GM18505 (cell line): ENCODE data around the gene SEC24C.
"Not testable (repeated sequence)": the region's sequence is repeated elsewhere in the genome, so short reads cannot be mapped to it uniquely, and the experiment has no call there.

Experiments
- ATAC-seq: cut with Tn5 transposase; IDR thresholded peaks from one replicate; pipeline ENCODE4 v1.9.1; 2021; ENCODE audit not compliant: unreplicated experiment
- POLR2A ChIP-seq: IDR thresholded peaks from 4 replicates; pipeline ENCODE4 v1.6.1; 2011; ENCODE audit warnings: borderline replicate concordance; ENCODE audit not compliant: insufficient read depth, insufficient read length; ENCODE audit errors: extremely low read depth

Gene SEC24C

DNA sequence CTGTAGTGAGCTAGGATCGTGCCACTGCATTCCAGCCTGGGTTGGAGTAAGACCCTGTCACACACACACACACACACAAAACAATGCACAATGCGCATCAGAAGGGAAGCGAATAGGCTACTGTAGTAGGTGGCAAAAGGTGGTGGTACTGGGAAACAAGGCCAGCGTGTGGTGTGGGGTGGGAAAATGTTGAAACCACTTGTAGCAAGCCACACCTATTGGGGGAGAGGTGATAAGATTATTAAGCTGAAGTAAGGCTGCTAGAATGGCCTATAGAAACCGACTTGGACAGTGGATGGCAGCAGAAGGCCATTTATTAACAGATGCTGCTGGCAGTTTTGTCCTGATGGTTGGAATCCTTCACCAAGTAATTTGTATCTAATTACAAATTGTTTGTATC is 30.5 kb downstream of the SEC24C start:
- ATAC-seq: no peak
- no peak for TF ChIP-seq POLR2A

DNA sequence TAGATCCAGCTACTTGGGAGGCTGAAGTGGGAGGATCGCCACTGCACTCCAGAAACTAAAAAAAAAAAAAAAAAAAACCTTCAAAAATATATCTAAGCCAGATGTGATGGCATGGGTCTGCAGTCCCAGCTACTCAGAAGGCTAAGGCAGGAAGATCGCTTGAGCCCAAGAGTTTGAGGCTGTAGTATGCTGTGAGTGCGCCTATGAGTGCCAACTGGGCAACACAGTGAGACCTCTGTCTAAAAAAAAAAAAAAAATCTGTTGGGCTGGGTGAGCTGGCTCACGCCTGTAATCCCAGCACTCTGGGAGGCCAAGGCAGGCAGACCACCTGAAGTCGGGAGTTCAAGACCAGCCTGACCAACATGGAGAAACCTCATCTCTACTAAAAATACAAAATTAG is 34.8 kb downstream of the SEC24C start:
- TF ChIP-seq POLR2A: no peak
- ATAC-seq: no peak

DNA sequence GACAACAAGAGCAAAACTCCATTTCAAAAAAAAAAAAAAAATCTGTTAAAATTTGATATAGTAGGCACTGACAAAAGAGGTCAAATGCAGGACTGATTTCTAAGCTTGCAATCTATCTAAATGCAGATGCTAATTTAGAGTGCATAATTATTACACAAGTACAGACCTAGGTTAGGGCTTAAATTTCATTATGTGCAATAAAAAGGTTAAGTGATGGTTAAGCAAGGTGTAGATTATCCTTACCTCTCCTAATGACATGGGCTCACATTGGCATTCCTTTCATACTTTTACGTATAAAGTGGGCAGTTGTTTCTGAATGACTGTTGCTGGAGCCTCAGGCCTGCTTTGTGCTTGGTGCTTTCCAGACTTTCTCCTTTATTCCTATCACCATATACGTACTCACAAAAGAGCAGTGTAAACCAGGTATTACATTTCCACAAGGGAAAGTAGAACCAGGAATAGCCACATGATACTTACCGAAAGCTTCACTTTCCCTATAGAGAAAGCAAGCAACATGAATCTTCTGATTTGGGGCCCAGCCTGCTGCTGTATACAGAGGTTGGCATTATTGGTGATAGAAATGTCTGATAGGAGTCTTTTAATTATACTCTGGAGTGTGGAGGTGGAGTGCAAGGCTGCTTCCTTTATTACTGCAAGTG is 35.5 kb downstream of the SEC24C start:
- TF ChIP-seq POLR2A: no peak
- ATAC-seq: no peak

DNA sequence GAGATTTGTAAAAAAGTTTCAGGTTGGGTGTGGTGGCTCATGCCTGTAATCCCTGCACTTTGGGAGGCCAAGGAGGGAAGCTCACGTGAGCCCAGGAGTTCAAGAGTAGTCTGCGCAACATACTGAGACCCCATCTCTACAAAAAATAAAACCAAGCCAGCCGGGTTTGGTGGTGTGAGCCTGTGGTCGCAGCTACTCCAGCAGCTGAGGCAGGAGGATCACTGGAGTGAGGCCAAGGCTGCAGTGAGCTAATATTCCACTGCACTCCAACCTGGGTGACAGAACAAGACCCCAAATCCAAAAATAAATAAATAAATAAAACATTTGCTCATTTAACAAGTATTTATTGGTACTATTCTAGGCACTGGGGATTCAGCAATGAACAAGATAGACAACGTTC is 36.1 kb downstream of the SEC24C start:
- ATAC-seq: no peak
- TF ChIP-seq POLR2A: no peak

DNA sequence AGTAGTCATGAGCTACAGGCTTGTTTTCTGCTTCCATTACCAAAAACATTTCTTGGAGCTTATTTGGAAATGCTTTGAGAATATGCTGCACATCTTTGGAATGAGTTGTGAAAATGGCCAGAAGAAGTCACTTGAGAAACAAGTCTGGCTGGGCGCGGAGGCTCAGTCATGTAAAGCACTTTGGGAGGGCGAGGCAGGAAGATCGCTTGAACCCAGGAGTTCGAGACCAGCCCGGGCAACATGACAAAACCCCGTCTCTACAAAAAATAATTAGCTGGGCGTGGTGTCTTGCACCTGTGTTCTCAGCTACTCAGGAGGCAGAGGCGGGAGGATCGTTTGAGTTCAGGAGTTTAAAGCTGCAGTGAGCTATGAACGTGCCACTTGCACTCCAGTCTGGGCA is 36.8 kb downstream of the SEC24C start:
- TF ChIP-seq POLR2A: no peak
- no peak for ATAC-seq

DNA sequence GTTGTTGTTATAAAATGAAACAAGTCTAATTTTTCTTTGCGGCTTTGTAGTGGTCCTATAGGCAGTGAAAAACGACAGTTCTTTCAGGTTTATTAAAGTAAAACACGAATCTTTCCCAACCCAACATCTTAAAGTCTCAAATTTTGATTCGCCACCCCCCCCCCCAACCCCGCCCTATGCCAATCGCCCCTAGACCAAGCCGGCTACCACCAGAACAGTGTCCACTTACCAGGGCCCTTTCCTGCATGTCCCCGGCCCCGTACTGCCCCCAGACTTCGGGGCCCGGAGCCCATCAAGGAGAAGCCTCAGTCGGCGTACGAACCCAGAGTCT is 37.3 kb downstream of the SEC24C start:
- ATAC-seq: no peak
- no peak for TF ChIP-seq POLR2A

DNA sequence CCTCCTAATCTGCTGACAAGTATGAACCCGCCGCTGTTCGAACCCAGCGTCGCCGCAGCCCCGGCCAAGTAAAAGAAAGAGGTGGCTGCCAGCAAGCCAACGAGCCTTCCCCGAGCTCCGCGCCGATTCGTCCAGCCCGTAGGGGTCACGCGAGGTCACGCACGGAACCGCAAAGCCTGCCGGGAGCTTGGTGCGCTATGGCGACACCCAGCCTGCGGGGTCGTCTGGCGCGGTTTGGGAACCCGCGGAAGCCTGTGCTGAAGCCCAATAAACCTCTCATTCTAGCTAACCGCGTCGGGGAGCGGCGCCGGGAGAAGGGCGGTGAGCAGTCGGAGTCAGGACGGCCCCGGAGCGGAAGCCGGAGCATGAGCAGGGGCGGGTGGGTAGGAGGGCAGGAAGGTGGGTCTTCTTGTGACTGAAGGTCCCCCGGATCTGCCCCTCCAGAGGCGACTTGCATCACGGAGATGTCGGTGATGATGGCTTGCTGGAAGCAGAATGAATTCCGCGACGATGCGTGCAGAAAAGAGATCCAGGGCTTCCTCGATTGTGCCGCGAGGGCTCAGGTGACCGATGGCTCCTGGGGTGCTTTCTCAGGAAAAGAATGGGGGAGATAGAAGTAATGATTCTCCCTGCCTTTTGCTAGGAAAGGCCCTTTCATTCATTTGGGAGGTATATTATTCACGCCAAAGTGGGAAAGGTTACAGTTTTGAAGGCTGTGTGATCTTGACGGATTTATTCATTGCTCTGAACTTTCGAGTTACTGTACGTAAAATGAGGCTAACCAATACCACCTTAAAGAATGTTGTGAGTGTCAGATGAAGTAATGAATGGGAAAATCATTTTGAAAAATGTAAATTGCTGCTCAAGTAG is 37.9 kb downstream of the SEC24C start, which contains the start of gene CHCHD1:
CHCHD1 (plus strand) TSS at position 170 of the 870 bp plus-strand sequence; CDS start at position 198, 28 bp downstream.
- peak; percentile 93 for TF ChIP-seq POLR2A
- peak; percentile 40 for ATAC-seq

DNA sequence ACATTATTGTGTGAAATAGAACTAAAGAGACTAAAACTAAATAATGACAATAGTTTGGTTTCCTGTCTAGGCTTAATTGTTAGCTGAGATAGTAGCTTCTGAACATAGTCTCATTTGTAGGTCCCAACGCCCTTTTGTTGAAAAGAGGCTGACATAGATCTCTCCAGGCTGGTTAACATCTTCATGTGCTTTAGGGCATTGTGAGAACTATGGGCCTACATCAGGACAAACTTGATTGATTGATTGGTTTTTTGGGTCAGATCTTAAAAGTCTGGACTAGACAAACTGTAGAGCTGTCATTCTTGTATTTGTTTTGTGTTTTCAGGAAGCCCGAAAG is 38.5 kb downstream of the SEC24C start:
- ATAC-seq: no peak
- TF ChIP-seq POLR2A: no peak

DNA sequence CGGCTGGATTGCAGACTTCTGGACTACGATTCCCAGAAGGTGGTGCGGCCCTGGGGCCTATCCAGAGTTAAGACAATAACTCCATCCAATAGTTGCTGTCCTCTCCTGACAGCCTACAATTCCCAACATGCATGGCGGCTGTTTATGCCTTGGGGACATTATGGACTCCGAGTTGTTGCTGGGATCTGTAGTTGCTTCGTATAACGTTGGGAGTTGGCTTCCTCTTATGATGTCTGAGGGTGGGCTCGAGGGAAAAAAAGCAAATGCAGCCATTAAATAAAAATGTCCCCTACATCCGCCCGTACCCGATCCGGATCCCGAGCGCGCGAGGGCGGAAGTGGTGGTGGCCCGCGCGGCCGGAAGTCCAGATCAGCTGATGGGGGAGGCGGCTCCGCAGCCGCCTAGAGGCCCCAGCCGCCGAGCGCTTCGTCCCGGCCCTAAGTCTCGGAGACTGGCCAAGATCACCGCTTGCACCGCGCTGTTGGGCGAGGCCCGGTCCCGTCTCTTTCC is 41.1 kb downstream of the SEC24C start, which contains the start of gene ZSWIM8:
ZSWIM8 (plus strand) TSS at position 396 of the 510 bp plus-strand sequence. CDS start 273 bp downstream, outside the sequence.
- TF ChIP-seq POLR2A: peak; percentile 75
- ATAC-seq: peak; percentile 73

DNA sequence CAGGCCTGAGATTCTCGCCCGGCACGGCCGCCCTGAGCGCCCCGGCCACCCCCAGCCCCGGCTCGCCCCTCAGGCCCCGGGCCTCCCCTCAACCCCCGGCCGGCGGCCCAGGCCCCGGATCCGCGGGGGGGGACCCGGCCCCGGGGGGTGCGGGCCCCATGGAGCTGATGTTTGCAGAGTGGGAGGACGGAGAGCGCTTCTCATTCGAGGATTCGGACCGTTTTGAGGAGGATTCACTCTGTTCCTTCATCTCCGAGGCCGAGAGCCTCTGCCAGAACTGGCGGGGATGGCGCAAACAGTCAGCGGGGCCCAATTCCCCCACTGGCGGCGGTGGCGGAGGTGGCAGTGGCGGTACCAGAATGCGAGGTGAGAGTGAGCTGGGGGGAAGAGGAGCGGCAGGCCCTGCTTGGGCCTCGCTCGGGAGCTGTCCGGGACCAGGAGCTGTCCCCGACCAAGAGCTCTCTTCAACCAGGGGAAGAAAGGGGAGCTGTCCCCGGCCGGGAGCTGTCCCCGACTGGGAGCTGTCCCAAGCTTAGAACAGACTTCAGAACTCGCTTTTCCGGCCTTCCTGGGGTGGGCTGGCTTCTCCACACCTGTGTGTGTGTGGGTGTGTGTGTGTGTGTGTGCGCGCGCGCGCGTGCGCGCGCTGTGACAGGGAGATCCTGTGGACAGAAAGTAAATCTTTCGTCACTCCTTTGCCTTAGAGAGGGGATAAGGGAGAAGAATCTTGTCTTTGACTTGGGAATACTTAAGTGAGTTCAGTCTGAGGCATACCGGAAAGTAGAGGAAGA is 41.7 kb downstream of the SEC24C start:
- TF ChIP-seq POLR2A: no peak
- peak; percentile 9 for ATAC-seq

DNA sequence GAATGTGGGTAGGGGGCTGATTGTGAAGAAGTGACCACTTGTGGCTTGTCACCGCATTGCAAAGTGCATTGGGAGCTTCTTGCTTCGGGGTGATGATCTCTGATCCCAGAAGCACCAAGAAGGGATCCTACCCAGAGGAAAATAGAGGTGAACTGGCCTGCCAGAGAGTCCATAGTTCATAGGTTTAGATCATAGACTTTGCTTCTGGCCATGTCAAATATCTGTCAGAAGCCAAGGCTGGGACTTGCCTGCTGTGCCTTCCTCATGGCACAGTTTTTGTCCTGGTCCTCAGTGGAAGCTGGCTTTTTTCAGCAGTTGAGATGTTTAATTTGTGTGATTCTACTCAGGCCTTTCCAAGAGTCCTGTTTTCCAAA is 42.3 kb downstream of the SEC24C start:
- no peak for TF ChIP-seq POLR2A

DNA sequence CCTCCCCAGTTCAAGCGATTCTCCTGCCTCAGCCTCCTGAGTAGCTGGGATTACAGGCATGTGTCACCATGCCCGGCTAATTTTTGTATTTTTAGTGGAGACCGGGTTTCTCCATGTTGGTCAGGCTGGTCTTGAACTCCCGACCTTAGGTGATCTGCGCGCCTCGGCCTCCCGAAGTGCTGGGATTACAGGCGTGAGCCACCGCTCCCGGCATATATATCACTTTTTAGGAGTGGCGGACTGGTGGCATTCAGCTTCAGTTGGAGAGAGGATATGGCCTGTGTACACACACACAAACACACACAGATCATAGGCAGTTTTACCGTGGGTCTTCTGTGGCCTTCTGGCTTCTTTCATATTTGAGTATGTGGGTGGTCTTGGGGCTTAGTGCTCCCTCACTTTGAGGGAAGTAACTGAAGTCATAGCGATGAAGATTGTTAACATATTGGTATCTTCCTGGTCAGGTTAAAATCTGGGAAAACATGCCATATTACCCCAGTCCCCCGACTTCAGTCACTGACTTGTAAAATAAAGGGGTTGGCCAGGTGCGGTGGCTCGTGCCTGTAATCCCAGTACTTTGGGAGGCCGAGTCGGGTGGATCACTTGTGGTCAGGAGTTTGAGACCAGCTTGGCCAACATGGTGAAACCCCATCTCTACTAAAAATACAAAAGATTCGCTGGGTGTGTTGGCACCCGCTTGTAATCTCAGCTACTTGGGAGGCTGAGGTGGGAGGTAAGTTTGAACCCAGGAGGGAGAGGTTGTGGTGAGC is 43.0 kb downstream of the SEC24C start:
- ATAC-seq: not testable (repeated sequence)

More for the DNA sequence above, 42.3 kb downstream of the SEC24C start:
- ATAC-seq: no peak
